Bronchial epithelial cell (primary cell): ENCODE data around the gene STK32C. TPM values are rescaled to one million over a fixed set of nuclear protein-coding genes. Genes with fewer than 3 reads are reported as not detected.
A peak's percentile ranks its signal among the peaks of the same experiment; 100 is the strongest.

ENCODE experiments used
- DNase-seq: peaks from one replicate; pipeline ENCODE4 v3.0.0-alpha.2; 2010; ENCODE audit warnings: low read depth
- FAIRE-seq: peaks from 2 replicates; lab custom pipeline; 2011; peaks lifted over from hg19 to GRCh38; lab: Jason Lieb, UNC
- H3K27me3 ChIP-seq: 2 replicates; pipeline ENCODE4 v1.5.1; 2011; ENCODE audit warnings: low read length; ENCODE audit not compliant: control insufficient read depth, insufficient read depth
- H3K36me3 ChIP-seq: 2 replicates; pipeline ENCODE4 v1.5.1; 2011; ENCODE audit warnings: low read length; ENCODE audit not compliant: control insufficient read depth, insufficient read depth
- H3K4me3 ChIP-seq: 2 replicates; pipeline ENCODE4 v1.5.1; 2011; ENCODE audit warnings: mild to moderate bottlenecking, low read depth, low read length, control low read depth
- CTCF ChIP-seq: IDR thresholded peaks from 2 replicates; pipeline ENCODE4 v1.5.1; 2011; ENCODE audit warnings: mild to moderate bottlenecking, moderate library complexity, low read length, control low read depth, inconsistent platforms; ENCODE audit not compliant: insufficient read depth, severe bottlenecking
- total RNA-seq: library from RNA; depleted of rRNA; stranded (reverse); fragments of >200 nt; gene quantifications from 2 replicates; pipeline ENCODE4 v1.2.1, GENCODE V29; 2014

STK32C gene
- total RNA-seq, 1 donor from 2014 or later = 9.7 TPM

GRCh38 chr10:132259702-132260482 is 47.9 kb downstream of the STK32C start:
- Histone ChIP-seq H3K27me3 (no peaks in the 10 kb centered on the region), H3K4me3 (no peak overlapping the region), H3K36me3 (no peaks in the 10 kb centered on the region)
- no peak for TF ChIP-seq CTCF
- FAIRE-seq = no peak
- DNase-seq = no peak

- Histone ChIP-seq H3K36me3 (no peaks in the 10 kb centered on the region), H3K27me3 (no peaks in the 10 kb centered on the region), H3K4me3 (no peak overlapping the region)
- FAIRE-seq (no peak), DNase-seq (no peak)
- no peak for TF ChIP-seq CTCF
These were observed 49.3 kb downstream of the STK32C start for GRCh38 chr10:132258423-132258822.

GRCh38 chr10:132257907-132258306 is 49.8 kb downstream of the STK32C start:
- FAIRE-seq = no peak
- no peak overlapping the region for H3K4me3 ChIP-seq
- no peaks in the 10 kb centered on the region for H3K36me3 ChIP-seq
- no peak for DNase-seq
- no peak for TF ChIP-seq CTCF
- no peaks in the 10 kb centered on the region for H3K27me3 ChIP-seq

GRCh38 chr10:132257271-132257670 is 50.5 kb downstream of the STK32C start:
- H3K4me3 ChIP-seq = no peak overlapping the region
- peak; percentile 19 for DNase-seq
- TF ChIP-seq CTCF = no peak
- H3K36me3 ChIP-seq = no peaks in the 10 kb centered on the region
- no peaks in the 10 kb centered on the region for H3K27me3 ChIP-seq
- FAIRE-seq = no peak

- FAIRE-seq (no peak), DNase-seq (no peak)
- TF ChIP-seq CTCF = no peak
- H3K4me3 ChIP-seq = no peak overlapping the region
- H3K36me3 ChIP-seq = no peaks in the 10 kb centered on the region
- no peaks in the 10 kb centered on the region for H3K27me3 ChIP-seq
These were observed 50.9 kb downstream of the STK32C start for GRCh38 chr10:132256866-132257265.
